Kidney (tissue), 22 donors: Measurements from ENCODE around the gene ZNF664. TPM values are rescaled to one million over a fixed set of nuclear protein-coding genes. Genes with fewer than 3 reads are reported as not detected.

ENCODE experiments used
- DNase-seq, 5 donors: peaks; one replicate each; pipeline ENCODE4 v3.0.0-alpha.2; 2013 to 2020
- FAIRE-seq: peaks from 2 replicates; lab custom pipeline; 2012; peaks lifted over from hg19 to GRCh38; lab: Jason Lieb, UNC
- H3K27ac ChIP-seq, 2 donors: one replicate each; pipeline ENCODE4 v1.7.0; 2013; ENCODE audit warnings: low read depth in 2 of 2, low read length in 2 of 2, inconsistent platforms in 1 of 2
- H3K27me3 ChIP-seq: one replicate; pipeline ENCODE4 v1.7.1; 2013; ENCODE audit warnings: low read length, inconsistent platforms; ENCODE audit not compliant: control insufficient read depth, insufficient read depth
- H3K36me3 ChIP-seq, 3 donors: one replicate each; pipeline versions ENCODE4 v1.7.0 to v1.7.1; 2013; ENCODE audit warnings: low read length in 3 of 3, control low read depth in 1 of 3, inconsistent platforms in 1 of 3; ENCODE audit not compliant: insufficient read depth in 3 of 3, control insufficient read depth in 2 of 3
- H3K4me1 ChIP-seq, 3 donors: one replicate each; pipeline versions ENCODE4 v1.7.0 to v1.7.1; 2013; ENCODE audit warnings: low read length in 3 of 3, inconsistent platforms in 1 of 3, low read depth in 1 of 3; ENCODE audit not compliant: control insufficient read depth in 2 of 3, insufficient read depth in 2 of 3
- H3K4me3 ChIP-seq, 3 donors: one replicate each; pipeline versions ENCODE4 v1.7.0 to v1.8.1; 2013; ENCODE audit warnings: low read length in 3 of 3, control low read depth in 1 of 3, inconsistent platforms in 1 of 3
- H3K9ac ChIP-seq, 3 donors: one replicate each; pipeline versions ENCODE4 v1.7.0 to v1.7.1; 2013; ENCODE audit warnings: low read length in 3 of 3, control low read depth in 1 of 3, inconsistent platforms in 1 of 3
- H3K9me3 ChIP-seq, 3 donors: one replicate each; pipeline versions ENCODE4 v1.7.0 to v1.7.1; 2013; ENCODE audit warnings: low read length in 3 of 3, control low read depth in 1 of 3, inconsistent platforms in 1 of 3; ENCODE audit not compliant: control insufficient read depth in 2 of 3, insufficient read depth in 1 of 3
- CTCF ChIP-seq: IDR thresholded peaks from 3 replicates; pipeline ENCODE4 v1.5.1; 2012; ENCODE audit warnings: mild to moderate bottlenecking, moderate library complexity, borderline replicate concordance; ENCODE audit not compliant: insufficient read depth; ENCODE audit errors: extremely low read depth
- intact Hi-C: fragments of 100-400 bp; cut with DNase I; formaldehyde crosslinking; loops from one replicate; pipeline ENCODE4 v1.11.1; 2022
- long read RNA-seq, 10 donors: library from polyadenylated mRNA in 1 of 10; unstranded in 1 of 10; transcript quantifications; one replicate each; pipeline ENCODE4 v2.0.0 and lab custom pipeline, GENCODE V29; 2021 to 2026
- polyA plus RNA-seq: library from polyadenylated mRNA; stranded (reverse); fragments of 350-450 nt; fragmentation: Illumina TruSeq; extraction: RNeasy Lipid Tissue Mini Kit (QIAGEN cat#74804); gene quantifications from one replicate; pipeline ENCODE4 v1.2.3, GENCODE V29; 2014; ENCODE audit warnings: low read depth, low replicate concordance; ENCODE audit not compliant: insufficient read depth
- total RNA-seq: library from RNA; stranded (reverse); fragmentation: NEBNext Ultra II Directional; extraction: Animal tissue kit (Norgen Biotek cat#: 25700); gene quantifications from one replicate; pipeline ENCODE4 v1.2.1, GENCODE V29; 2021
- donor health status: control.
- donor health status: control.
- donor health status: control.
- donor health status: control.
- donor health status: control.
- donor health status: DM: yes; HTN: yes; CAD: no.
- donor health status: Normal renal cell carcinoma (clear cell type).

ZNF664 gene
- total RNA-seq, result 104 TPM
- polyA plus RNA-seq, result 44.9 TPM
- long read RNA-seq, donor 1, full-length matches to known transcripts, result 16 of 24 reads
- long read RNA-seq, donor 1, partial matches to known transcripts, result 8 of 24 reads
- long read RNA-seq, donor 1, other reads (novel, unspliced or antisense), result 0 of 24 reads
- long read RNA-seq, donor 2, full-length matches to known transcripts, result 30 of 56 reads
- long read RNA-seq, donor 2, partial matches to known transcripts, result 15 of 56 reads
- long read RNA-seq, donor 2, other reads (novel, unspliced or antisense), result 11 of 56 reads
- long read RNA-seq, donor 3, full-length matches to known transcripts, result 45 of 56 reads
- long read RNA-seq, donor 3, partial matches to known transcripts, result 0 of 56 reads
- long read RNA-seq, donor 3, other reads (novel, unspliced or antisense), result 11 of 56 reads
- long read RNA-seq, donor 4, full-length matches to known transcripts, result 32 of 70 reads
- long read RNA-seq, donor 4, partial matches to known transcripts, result 5 of 70 reads
- long read RNA-seq, donor 4, other reads (novel, unspliced or antisense), result 33 of 70 reads
- long read RNA-seq, donor 5, full-length matches to known transcripts, result 2 of 2 reads
- long read RNA-seq, donor 5, partial matches to known transcripts, result 0 of 2 reads
- long read RNA-seq, donor 5, other reads (novel, unspliced or antisense), result 0 of 2 reads
- long read RNA-seq, donor 6, full-length matches to known transcripts, result 19 of 25 reads
- long read RNA-seq, donor 6, partial matches to known transcripts, result 6 of 25 reads
- long read RNA-seq, donor 6, other reads (novel, unspliced or antisense), result 0 of 25 reads
- long read RNA-seq, donor 7, partial matches to known transcripts, result 0 of 2 reads
- long read RNA-seq, donor 7, other reads (novel, unspliced or antisense), result 2 of 2 reads
- long read RNA-seq, donor 8, full-length matches to known transcripts, result 32 of 37 reads
- long read RNA-seq, donor 8, partial matches to known transcripts, result 5 of 37 reads
- long read RNA-seq, donor 8, other reads (novel, unspliced or antisense), result 0 of 37 reads
- long read RNA-seq, donor 9, full-length matches to known transcripts, result 11 of 11 reads
- long read RNA-seq, donor 9, partial matches to known transcripts, result 0 of 11 reads
- long read RNA-seq, donor 9, other reads (novel, unspliced or antisense), result 0 of 11 reads
- long read RNA-seq, donor 10, full-length matches to known transcripts, result 26 of 26 reads
- long read RNA-seq, donor 10, partial matches to known transcripts, result 0 of 26 reads
- long read RNA-seq, donor 10, other reads (novel, unspliced or antisense), result 0 of 26 reads

- Histone ChIP-seq H3K27me3 (no peaks in the 10 kb centered on the region), H3K4me3 (peak within 1 kb of the TSS; percentile 71 to 85 (median 75)), H3K4me1 (peaks cover 0 to 6% (median 5%) of the 10 kb centered on the region in 3 donors), H3K9ac (peak within 1 kb of the TSS; percentile 55 to 73 (median 56)), H3K36me3 (peaks cover 0 to 6% (median 3%) of the 10 kb centered on the region in 3 donors), H3K27ac (peak within 1 kb of the TSS; percentile 70 to 79), H3K9me3 (no peaks in the 10 kb centered on the region)
- intact Hi-C loops, result no loop called here
- DNase-seq (peak; percentile 97 to 98 (median 97)), FAIRE-seq (no peak)
- peak; percentile 21 for TF ChIP-seq CTCF
Observed at GRCh38 chr12:123972457-123973401, at the start of gene ZNF664, which contains the start of gene CCDC92. Gene ZNF664, plus strand, starts transcription at chr12:123973215. Its CDS starts 38,930 bp downstream, at chr12:124012145. Gene CCDC92, minus strand, starts transcription at chr12:123972831. Its CDS starts 28,526 bp downstream, at chr12:123944305.

- Histone ChIP-seq H3K4me3 (no peak overlapping the region), H3K27ac (no peak overlapping the region), H3K9ac (no peak overlapping the region), H3K9me3 (no peaks in the 10 kb centered on the region), H3K4me1 (no peaks in the 10 kb centered on the region), H3K27me3 (no peaks in the 10 kb centered on the region), H3K36me3 (no peaks in the 10 kb centered on the region)
- DNase-seq, result peak in 1 of 5 donors; percentile 39
- no peak for TF ChIP-seq CTCF
- intact Hi-C loops, result no loop called here
- no peak for FAIRE-seq
Observed at GRCh38 chr12:123923927-123924326, 49.1 kb upstream of the ZNF664 start.

- intact Hi-C loops, result no loop called here
- no peaks in the 10 kb centered on the region for H3K9me3 ChIP-seq
- no peak overlapping the region for H3K4me3 ChIP-seq
- TF ChIP-seq CTCF, result no peak
- DNase-seq (no peak), FAIRE-seq (no peak)
- no peaks in the 10 kb centered on the region for H3K4me1 ChIP-seq
- H3K36me3 ChIP-seq, result no peaks in the 10 kb centered on the region
- no peaks in the 10 kb centered on the region for H3K27me3 ChIP-seq
- H3K27ac ChIP-seq, result no peak overlapping the region
- no peak overlapping the region for H3K9ac ChIP-seq
Observed at GRCh38 chr12:123924539-123924938, 48.5 kb upstream of the ZNF664 start.
